Spleen (tissue), 7 donors: Measurements from ENCODE around the gene KCNK17.

Experiments used
- POLR2A ChIP-seq, 3 donors: fragments of 450-650 bp; IDR thresholded peaks; one replicate each; pipeline ENCODE4 v1.5.1; 2017; ENCODE audit warnings: antibody characterized with exemption in 3 of 3, mild to moderate bottlenecking in 1 of 3
- POLR2AphosphoS5 ChIP-seq, 3 donors: sonication (generic); formaldehyde crosslinking; IDR thresholded peaks; one replicate each; pipeline ENCODE4 v1.5.1; 2017; ENCODE audit warnings: antibody characterized with exemption in 3 of 3
- TF ChIP-seq, protein P1 (sequence below), 11 experiments: fragments of 200-600 bp in 7 of 11; fragments of 450-650 bp in 4 of 11; sonication (generic) in 4 of 11; IDR thresholded peaks in 8 of 11; conservative IDR thresholded peaks in 3 of 11; 1 replicate in 7 of 11; 2 replicates in 4 of 11; pipeline versions ENCODE4 v1.4.0 to v1.8.0; 2016 to 2021; ENCODE audit warnings: antibody characterized with exemption in 11 of 11, inconsistent platforms in 4 of 11, mild to moderate bottlenecking in 1 of 11
- donor health status: DM: no; HTN: no; CAD: no; lungs with moderate emphysema.
- donor health status: DM: no; HTN: no; CAD: no.
- donor health status: DM: no; HTN: no; CAD: no.

DNA sequence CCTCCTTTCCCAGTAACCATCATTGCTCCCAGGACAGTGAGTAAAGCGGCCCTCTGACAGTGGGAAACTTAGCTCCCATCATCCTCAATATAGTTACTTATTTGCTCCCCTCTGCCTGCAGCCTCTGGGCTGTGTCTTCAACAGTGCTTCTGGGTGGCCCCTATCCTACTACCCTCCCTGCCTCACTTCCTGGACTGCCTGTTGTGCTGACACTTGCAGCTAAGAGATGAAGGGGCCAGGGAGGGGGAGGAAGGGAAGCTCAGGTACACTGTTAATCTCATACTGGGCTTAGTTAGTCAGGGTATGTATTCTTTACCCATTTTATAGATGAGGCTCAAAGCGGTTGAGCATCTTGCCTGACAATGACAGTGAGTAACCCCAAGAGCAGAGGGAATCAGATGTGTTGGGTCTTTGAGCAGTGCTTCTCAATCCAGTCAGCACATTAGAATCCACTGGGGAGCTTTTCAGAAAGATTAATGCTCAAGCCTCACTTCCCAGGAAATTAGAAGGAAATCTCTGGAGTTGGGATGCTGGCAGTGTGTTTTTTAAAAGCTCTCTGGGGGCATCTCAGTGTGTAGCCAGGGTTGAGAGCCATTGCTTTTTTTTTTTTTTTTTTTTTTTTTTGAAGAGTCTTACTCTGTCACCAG, 57.8 kb downstream of the KCNK17 start:
- TF ChIP-seq POLR2A (IDR thresholded peaks at IDR 0.05) (no peak), POLR2AphosphoS5 (IDR thresholded peaks at IDR 0.05) (no peak)
- TF ChIP-seq, protein P1, sequence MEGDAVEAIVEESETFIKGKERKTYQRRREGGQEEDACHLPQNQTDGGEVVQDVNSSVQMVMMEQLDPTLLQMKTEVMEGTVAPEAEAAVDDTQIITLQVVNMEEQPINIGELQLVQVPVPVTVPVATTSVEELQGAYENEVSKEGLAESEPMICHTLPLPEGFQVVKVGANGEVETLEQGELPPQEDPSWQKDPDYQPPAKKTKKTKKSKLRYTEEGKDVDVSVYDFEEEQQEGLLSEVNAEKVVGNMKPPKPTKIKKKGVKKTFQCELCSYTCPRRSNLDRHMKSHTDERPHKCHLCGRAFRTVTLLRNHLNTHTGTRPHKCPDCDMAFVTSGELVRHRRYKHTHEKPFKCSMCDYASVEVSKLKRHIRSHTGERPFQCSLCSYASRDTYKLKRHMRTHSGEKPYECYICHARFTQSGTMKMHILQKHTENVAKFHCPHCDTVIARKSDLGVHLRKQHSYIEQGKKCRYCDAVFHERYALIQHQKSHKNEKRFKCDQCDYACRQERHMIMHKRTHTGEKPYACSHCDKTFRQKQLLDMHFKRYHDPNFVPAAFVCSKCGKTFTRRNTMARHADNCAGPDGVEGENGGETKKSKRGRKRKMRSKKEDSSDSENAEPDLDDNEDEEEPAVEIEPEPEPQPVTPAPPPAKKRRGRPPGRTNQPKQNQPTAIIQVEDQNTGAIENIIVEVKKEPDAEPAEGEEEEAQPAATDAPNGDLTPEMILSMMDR (IDR thresholded peaks at IDR 0.05 in 8 of 11, conservative IDR thresholded peaks at IDR 0.05 in 3 of 11), result no peak
